T-helper 1 cell treated with Interleukin-12 subunit alpha and Interleukin-12 subunit beta and Interleukin-4 antibody, amounts not matched to agents 30 ng/mL and 1 ng/mL, for 36 hours (primary cell): ENCODE results near the gene NUP58. TPM values are rescaled to one million over a fixed set of nuclear protein-coding genes. Genes with fewer than 3 reads are reported as not detected.

Source experiments
- intact Hi-C: fragments of 100-400 bp; cut with micrococcal nuclease; formaldehyde crosslinking; loops from one replicate; pipeline ENCODE4 v1.15.1; 2024
- total RNA-seq: library from RNA; stranded (reverse); gene quantifications from 2 replicates; pipeline ENCODE4 v1.2.3, GENCODE V29; 2022

NUP58 gene
- 84.2 and 94.3 TPM in 2 replicates for total RNA-seq

GRCh38 chr13:25301347-25302113 is at the start of gene NUP58:
Gene NUP58 (plus strand): TSS chr13:25301625. CDS start chr13:25301774, 149 bp downstream.
- intact Hi-C loops = loop anchor here (1.0 to 10.0 kb wide), 15 partner anchors 9 to 1953 kb away; partner anchors contain the start of genes CDK8, MTMR6, PARP4 and RNF6

- intact Hi-C loops = no loop called here
These were observed 49.2 kb upstream of the NUP58 start for GRCh38 chr13:25252225-25252624.

GRCh38 chr13:25252752-25253151 is 48.7 kb upstream of the NUP58 start:
- intact Hi-C loops = no loop called here

GRCh38 chr13:25253702-25254101 is 47.7 kb upstream of the NUP58 start:
- intact Hi-C loops = no loop called here

- intact Hi-C loops = no loop called here
These were observed 39.2 kb upstream of the NUP58 start for GRCh38 chr13:25262261-25262660.

- intact Hi-C loops = loop anchor here (1.0 to 5.0 kb wide), 4 partner anchors 21 to 109 kb away; partner anchors contain the start of genes MTMR6 and NUP58
These were observed 34.7 kb upstream of the NUP58 start for GRCh38 chr13:25266706-25267105.

GRCh38 chr13:25267715-25268114 is 33.7 kb upstream of the NUP58 start:
- intact Hi-C loops = loop anchor here (1.0 to 5.0 kb wide), 4 partner anchors 20 to 108 kb away; partner anchors contain the start of genes MTMR6 and NUP58

- intact Hi-C loops = loop anchor here (5.0 kb wide), 2 partner anchors 34 to 54 kb away; partner anchors contain the start of gene NUP58
These were observed 32.9 kb upstream of the NUP58 start for GRCh38 chr13:25268561-25268960.

- intact Hi-C loops = no loop called here
These were observed 24.7 kb upstream of the NUP58 start for GRCh38 chr13:25276748-25277147.

- intact Hi-C loops = loop anchor here (5.0 to 10.0 kb wide), 2 partner anchors 1538 to 1854 kb away; no protein-coding TSS in a partner anchor
These were observed 21.0 kb upstream of the NUP58 start for GRCh38 chr13:25280396-25280795.

GRCh38 chr13:25281193-25281934 is 20.1 kb upstream of the NUP58 start:
- intact Hi-C loops = loop anchor here (5.0 to 10.0 kb wide), 2 partner anchors 1539 to 1853 kb away; no protein-coding TSS in a partner anchor

- intact Hi-C loops = loop anchor here (5.0 to 10.0 kb wide), 2 partner anchors 1540 to 1853 kb away; no protein-coding TSS in a partner anchor
These were observed 19.5 kb upstream of the NUP58 start for GRCh38 chr13:25281935-25282332.

- intact Hi-C loops = loop anchor here (2.0 to 10.0 kb wide), 8 partner anchors 269 to 1909 kb away; partner anchors contain the start of genes PARP4 and RNF6
These were observed 15.0 kb upstream of the NUP58 start for GRCh38 chr13:25286308-25286968.

- intact Hi-C loops = loop anchor here (1.0 to 10.0 kb wide), 12 partner anchors 14 to 1910 kb away; partner anchors contain the start of genes NUP58, PARP4 and RNF6
These were observed 14.2 kb upstream of the NUP58 start, which contains the start of gene MTMR6 for GRCh38 chr13:25286969-25287961. Gene MTMR6 (minus strand): TSS chr13:25287488. CDS start chr13:25287247, 241 bp downstream.

GRCh38 chr13:25288966-25289365 is 12.5 kb upstream of the NUP58 start:
- intact Hi-C loops = loop anchor here (5.0 to 10.0 kb wide), 7 partner anchors 272 to 1912 kb away; partner anchors contain the start of genes PARP4 and RNF6

- intact Hi-C loops = loop anchor here (1.0 kb wide), 1 partner anchor 10 kb away; the partner anchor contains the start of gene NUP58
These were observed 9.7 kb upstream of the NUP58 start for GRCh38 chr13:25291691-25292090.

- intact Hi-C loops = loop anchor here (1.0 kb wide), 1 partner anchor 9 kb away; the partner anchor contains the start of gene NUP58
These were observed 9.1 kb upstream of the NUP58 start for GRCh38 chr13:25292301-25292700.

GRCh38 chr13:25295228-25295627 is 6.2 kb upstream of the NUP58 start:
- intact Hi-C loops = no loop called here

- intact Hi-C loops = no loop called here
These were observed 5.7 kb upstream of the NUP58 start for GRCh38 chr13:25295701-25296100.
